Prostate gland (tissue), 2 donors: ENCODE measurements around the gene ZNF37A. TPM values are rescaled to one million over a fixed set of nuclear protein-coding genes. Genes with fewer than 3 reads are reported as not detected.
"Not testable (repeated sequence)": the region's sequence is repeated elsewhere in the genome, so short reads cannot be mapped to it uniquely, and the experiment has no call there.

Source experiments
- DNase-seq: peaks from one replicate; pipeline ENCODE4 v3.0.0-alpha.2; 2019; ENCODE audit warnings: low spot score
- H3K27ac ChIP-seq, 2 donors: fragments of 200-600 bp; sonication (generic); 2 replicates each; pipeline ENCODE4 v1.5.1; 2017 to 2019
- H3K27me3 ChIP-seq: fragments of 200-600 bp; sonication (generic); replicated peaks from 2 replicates; pipeline ENCODE4 v1.5.1; 2019; ENCODE audit not compliant: insufficient read depth
- H3K36me3 ChIP-seq, 2 donors: fragments of 200-600 bp; sonication (generic); 1 replicate in 1 of 2; 2 replicates in 1 of 2; pipeline versions ENCODE4 v1.5.1 to v1.8.1; 2017 to 2019
- H3K4me1 ChIP-seq: fragments of 200-600 bp; sonication (generic); replicated peaks from 2 replicates; pipeline ENCODE4 v1.5.1; 2019
- H3K4me3 ChIP-seq, 2 donors: fragments of 200-600 bp; sonication (generic); 2 replicates each; pipeline ENCODE4 v1.5.1; 2017 to 2019
- H3K9me3 ChIP-seq: fragments of 200-600 bp; sonication (generic); 2 replicates; pipeline ENCODE4 v1.5.1; 2017
- POLR2A ChIP-seq: fragments of 450-650 bp; IDR thresholded peaks from one replicate; pipeline ENCODE4 v1.6.1; 2016; ENCODE audit warnings: antibody characterized with exemption, mild to moderate bottlenecking
- POLR2AphosphoS5 ChIP-seq: sonication (generic); formaldehyde crosslinking; IDR thresholded peaks from one replicate; pipeline ENCODE4 v1.6.1; 2017; ENCODE audit warnings: antibody characterized with exemption
- WGBS: methylation state at CpG from one replicate; pipeline ENCODE4 v1.1.5; 2018; 5-methylcytosine and 5-hydroxymethylcytosine counted together
- intact Hi-C: fragments of 100-400 bp; cut with DNase I; formaldehyde crosslinking; loops from one replicate; pipeline ENCODE4 v1.14.2; 2022
- total RNA-seq, 2 donors: library from RNA; depleted of rRNA; stranded (reverse); fragments of >200 nt; gene quantifications; one replicate each; pipeline ENCODE4 v1.1.0, GENCODE V29; 2016
- TF ChIP-seq, protein P1 (sequence below), 4 experiments: fragments of 200-600 bp in 2 of 4; fragments of 450-650 bp in 2 of 4; sonication (generic) in 2 of 4; IDR thresholded peaks; 1 replicate in 3 of 4; 2 replicates in 1 of 4; pipeline ENCODE4 v1.5.1; 2016 to 2019; ENCODE audit warnings: antibody characterized with exemption in 4 of 4, mild to moderate bottlenecking in 2 of 4, moderate library complexity in 2 of 4

ZNF37A gene
- total RNA-seq, 2 donors from 2014 or later: 11.7 to 29.5 TPM

DNA sequence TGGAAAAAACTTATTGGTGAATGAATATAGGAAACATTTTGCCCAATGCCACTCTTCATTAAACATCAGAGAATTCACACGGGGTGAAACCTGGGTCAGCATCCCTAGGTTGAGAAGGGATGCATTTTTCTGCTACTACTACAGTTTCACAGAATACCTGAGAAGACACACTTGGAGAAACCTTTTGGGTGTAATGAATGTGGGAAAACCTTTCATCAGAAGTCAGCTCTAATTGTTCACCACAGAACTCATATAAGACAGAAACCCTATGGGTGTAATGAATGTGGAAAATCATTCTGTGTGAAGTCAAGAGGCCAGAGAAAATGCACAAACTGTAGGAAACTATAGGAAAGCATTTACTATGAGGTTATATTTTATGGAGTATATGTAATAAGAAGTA is 24.9 kb downstream of the ZNF37A start:
- H3K4me3 ChIP-seq: no peak overlapping the region
- H3K27ac ChIP-seq: no peak overlapping the region
- no peak for TF ChIP-seq POLR2AphosphoS5
- TF ChIP-seq, protein P1, sequence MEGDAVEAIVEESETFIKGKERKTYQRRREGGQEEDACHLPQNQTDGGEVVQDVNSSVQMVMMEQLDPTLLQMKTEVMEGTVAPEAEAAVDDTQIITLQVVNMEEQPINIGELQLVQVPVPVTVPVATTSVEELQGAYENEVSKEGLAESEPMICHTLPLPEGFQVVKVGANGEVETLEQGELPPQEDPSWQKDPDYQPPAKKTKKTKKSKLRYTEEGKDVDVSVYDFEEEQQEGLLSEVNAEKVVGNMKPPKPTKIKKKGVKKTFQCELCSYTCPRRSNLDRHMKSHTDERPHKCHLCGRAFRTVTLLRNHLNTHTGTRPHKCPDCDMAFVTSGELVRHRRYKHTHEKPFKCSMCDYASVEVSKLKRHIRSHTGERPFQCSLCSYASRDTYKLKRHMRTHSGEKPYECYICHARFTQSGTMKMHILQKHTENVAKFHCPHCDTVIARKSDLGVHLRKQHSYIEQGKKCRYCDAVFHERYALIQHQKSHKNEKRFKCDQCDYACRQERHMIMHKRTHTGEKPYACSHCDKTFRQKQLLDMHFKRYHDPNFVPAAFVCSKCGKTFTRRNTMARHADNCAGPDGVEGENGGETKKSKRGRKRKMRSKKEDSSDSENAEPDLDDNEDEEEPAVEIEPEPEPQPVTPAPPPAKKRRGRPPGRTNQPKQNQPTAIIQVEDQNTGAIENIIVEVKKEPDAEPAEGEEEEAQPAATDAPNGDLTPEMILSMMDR (IDR thresholded peaks at IDR 0.05): no peak
- no peak for TF ChIP-seq POLR2A
- H3K27me3 ChIP-seq: no peaks in the 10 kb centered on the region
- no peak for DNase-seq
- H3K36me3 ChIP-seq: peaks cover 18 to 30% of the 10 kb centered on the region in 2 donors
- intact Hi-C loops: no loop called here
- no peaks in the 10 kb centered on the region for H3K4me1 ChIP-seq
- H3K9me3 ChIP-seq: peaks cover 3% of the 10 kb centered on the region
- 100% methylated on average over 1 of the region's 1 CpG for WGBS

DNA sequence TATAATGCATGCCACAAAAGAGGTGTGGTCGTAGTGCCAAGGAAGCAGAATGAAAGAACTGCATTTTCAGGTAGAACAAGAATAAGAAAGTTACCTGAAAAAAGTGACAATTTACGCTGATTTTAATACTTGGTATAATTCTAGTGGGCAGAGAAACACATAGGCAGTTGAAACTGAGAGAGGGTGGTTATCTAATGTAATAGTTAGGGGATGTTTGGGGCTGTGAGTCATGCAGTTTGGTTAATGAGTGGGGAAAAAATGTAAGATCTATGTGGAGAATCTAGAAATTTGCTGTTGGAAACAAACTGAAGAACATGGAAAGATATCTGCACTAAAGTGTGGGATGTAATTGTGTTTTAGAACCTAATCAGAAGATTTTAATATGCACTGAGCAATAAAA is 33.7 kb downstream of the ZNF37A start:
- no peak for DNase-seq
- H3K36me3 ChIP-seq: no peaks in the 10 kb centered on the region
- H3K4me3 ChIP-seq: no peak overlapping the region
- intact Hi-C loops: no loop called here
- no peaks in the 10 kb centered on the region for H3K9me3 ChIP-seq
- TF ChIP-seq, protein P1 (IDR thresholded peaks at IDR 0.05): no peak
- TF ChIP-seq POLR2A (no peak), POLR2AphosphoS5 (no peak)
- 97% methylated on average over 2 of the region's 2 CpGs for WGBS
- no peak overlapping the region for H3K27ac ChIP-seq
- no peaks in the 10 kb centered on the region for H3K4me1 ChIP-seq
- no peaks in the 10 kb centered on the region for H3K27me3 ChIP-seq

DNA sequence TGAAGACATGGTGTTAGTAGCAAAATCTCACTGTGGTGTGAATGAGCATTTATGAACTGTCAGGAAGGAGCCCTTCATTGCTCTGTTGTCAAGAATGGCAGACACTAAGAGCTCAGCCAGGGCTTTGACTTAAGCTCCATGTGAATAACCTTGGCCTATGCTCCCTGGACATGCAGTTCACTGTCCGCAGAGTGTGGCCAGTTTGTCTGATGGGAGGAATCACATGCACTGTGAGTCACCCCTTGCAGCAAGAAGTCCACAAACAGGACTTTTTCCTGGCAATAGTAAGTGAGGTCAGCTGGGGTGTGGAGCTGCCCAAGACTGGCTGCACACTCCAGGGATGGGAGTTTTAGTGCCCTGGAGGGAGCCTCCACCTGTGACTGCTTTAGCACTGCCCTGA is 49.5 kb downstream of the ZNF37A start:
- no peaks in the 10 kb centered on the region for H3K36me3 ChIP-seq
- intact Hi-C loops: no loop called here
- no peaks in the 10 kb centered on the region for H3K9me3 ChIP-seq
- TF ChIP-seq POLR2AphosphoS5 (no peak), POLR2A (no peak)
- TF ChIP-seq, protein P1 (IDR thresholded peaks at IDR 0.05): no peak
- H3K4me1 ChIP-seq: no peaks in the 10 kb centered on the region
- H3K27me3 ChIP-seq: no peaks in the 10 kb centered on the region
- no peak for DNase-seq
- no peak overlapping the region for H3K4me3 ChIP-seq
- H3K27ac ChIP-seq: no peak overlapping the region
- WGBS: 100% methylated on average over 1 of the region's 1 CpG

DNA sequence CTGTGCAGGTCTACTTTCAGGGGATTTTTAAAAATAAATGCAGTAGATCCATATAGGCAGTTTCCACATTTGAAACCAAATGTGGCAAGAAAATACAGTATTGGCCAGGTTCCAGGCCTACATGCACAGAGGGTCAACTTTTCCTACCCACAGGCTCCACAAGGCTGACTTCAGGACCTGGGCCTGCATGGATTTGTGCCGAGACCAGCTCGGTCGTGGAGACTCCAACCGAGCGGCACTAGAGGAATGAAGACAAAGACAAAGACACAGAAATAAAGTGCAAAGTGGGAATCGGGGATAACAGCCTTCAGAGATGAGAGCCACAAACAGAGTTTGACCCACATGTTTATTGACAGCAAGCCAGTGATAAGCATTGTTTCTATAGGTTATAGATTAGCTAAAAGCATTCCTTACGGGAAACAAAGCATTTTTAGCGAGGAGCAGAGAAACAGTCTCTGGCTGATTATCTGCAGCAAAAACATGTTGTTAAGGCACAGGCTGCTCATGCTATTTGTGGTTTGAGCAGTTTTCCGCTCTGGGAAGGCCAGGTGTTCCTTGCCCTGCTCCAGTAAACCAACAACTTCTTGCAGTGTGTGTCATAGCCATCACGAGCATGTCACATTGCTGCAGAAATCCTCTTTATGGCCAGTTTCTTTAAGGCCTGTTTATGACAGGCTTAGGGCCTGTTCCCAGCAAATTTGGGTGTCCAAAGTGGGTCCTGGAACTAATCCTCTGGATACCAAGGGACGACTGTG is 52.6 kb downstream of the ZNF37A start:
- Histone ChIP-seq H3K27ac (no peak overlapping the region), H3K27me3 (no peaks in the 10 kb centered on the region), H3K36me3 (no peaks in the 10 kb centered on the region), H3K9me3 (no peaks in the 10 kb centered on the region), H3K4me3 (no peak overlapping the region), H3K4me1 (no peaks in the 10 kb centered on the region)
- no peak for DNase-seq
- intact Hi-C loops: no loop called here
- WGBS: 82% methylated on average over 11 of the region's 11 CpGs
- TF ChIP-seq POLR2AphosphoS5 (no peak), POLR2A (no peak)
- TF ChIP-seq, protein P1 (IDR thresholded peaks at IDR 0.05): no peak

DNA sequence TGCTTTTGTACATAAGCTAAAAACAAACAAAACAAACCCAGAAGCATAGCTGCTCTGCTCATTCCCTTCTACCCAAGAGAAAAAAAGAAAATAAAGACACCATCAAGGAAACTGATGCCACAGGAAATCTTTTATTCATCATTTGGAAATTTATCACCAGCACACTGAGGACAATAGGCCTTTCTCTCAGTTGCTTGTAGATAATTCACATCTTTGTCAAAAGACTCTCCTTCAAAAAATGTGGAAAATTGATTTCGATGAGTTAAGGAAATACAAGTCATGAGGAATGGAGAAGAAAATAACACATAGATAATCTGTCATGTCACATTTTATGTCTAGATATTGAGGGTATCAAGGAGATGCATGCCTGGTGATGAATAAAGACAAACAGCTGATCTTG is 53.5 kb downstream of the ZNF37A start:
- H3K4me3 ChIP-seq: no peak overlapping the region
- no peaks in the 10 kb centered on the region for H3K4me1 ChIP-seq
- H3K27ac ChIP-seq: no peak overlapping the region
- WGBS: 88% methylated on average over 1 of the region's 1 CpG
- H3K27me3 ChIP-seq: no peaks in the 10 kb centered on the region
- TF ChIP-seq POLR2A (no peak), POLR2AphosphoS5 (no peak)
- TF ChIP-seq, protein P1 (IDR thresholded peaks at IDR 0.05): no peak
- DNase-seq: no peak
- H3K9me3 ChIP-seq: no peaks in the 10 kb centered on the region
- intact Hi-C loops: no loop called here
- H3K36me3 ChIP-seq: no peaks in the 10 kb centered on the region

DNA sequence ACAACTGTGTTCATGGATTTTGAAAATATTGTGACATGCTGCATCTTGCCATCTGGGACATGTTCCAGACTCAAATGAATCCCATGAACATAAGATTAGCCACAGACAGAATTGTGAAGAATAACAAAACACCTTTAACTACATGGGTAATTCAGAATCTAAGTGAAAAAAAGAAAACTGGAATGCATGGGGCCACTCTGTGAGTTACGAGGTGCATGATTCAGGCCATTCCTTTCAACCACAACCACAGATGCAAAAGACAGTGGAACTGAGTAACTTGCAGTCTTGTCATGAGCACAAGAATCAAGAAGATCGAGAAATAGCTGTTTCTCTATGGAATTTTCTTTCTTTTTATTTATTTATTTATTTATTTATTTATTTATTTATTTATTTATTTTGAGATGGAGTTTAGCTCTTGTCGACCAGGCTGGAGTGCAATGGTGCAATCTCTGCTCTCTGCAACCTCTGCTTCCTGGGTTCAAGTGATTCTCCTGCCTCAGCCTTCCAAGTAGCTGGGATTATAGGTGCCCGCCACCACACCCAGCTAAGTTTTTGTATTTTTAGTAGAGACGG is 56.8 kb downstream of the ZNF37A start:
- H3K27me3 ChIP-seq, H3K9me3 ChIP-seq, DNase-seq, H3K4me3 ChIP-seq, H3K27ac ChIP-seq, H3K36me3 ChIP-seq, intact Hi-C loops, H3K4me1 ChIP-seq: not testable (repeated sequence)
- WGBS: 75% methylated on average over 5 of the region's 5 CpGs
